22Rv1 (cell line): Measurements from ENCODE around the gene CDH15.

Experiments
- CTCF ChIP-seq: fragments of 450-650 bp; IDR thresholded peaks from 2 replicates; pipeline ENCODE4 v1.5.1; 2017; ENCODE audit warnings: mild to moderate bottlenecking
- ZFX ChIP-seq: fragments of 450-650 bp; IDR thresholded peaks from 2 replicates; pipeline ENCODE4 v1.6.1; 2017; ENCODE audit warnings: antibody characterized with exemption, borderline replicate concordance

DNA sequence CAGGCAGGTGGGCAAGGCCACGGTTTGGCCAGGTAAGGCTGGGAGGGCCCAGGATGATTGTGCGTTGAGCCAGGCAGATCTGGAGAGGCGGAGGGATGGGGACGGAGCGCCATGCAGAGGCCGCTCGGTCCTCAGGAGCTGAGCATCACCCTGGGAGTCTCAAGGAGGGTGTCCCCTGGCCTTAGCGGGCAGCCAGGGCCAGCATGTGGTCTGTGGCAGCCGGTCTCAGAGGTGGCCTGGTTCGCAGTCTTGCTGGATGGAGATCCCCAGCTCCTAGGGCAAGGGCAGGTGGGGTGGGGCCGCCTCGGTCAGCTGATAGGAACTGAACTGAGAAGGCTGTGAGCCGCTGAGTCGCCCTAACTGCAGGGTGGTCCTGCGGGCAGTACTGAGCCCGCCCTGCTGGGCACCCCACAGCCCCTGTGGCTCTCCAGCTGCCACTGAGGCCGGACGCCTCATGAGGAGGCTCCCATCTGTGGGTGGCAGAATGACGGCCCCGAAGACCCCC lies 11.6 kb upstream of the CDH15 start:
- TF ChIP-seq CTCF = no peak
- no peak for TF ChIP-seq ZFX
